Activated CD4-positive, CD25-positive, alpha-beta regulatory T cell treated with anti-CD3 and anti-CD28 coated beads, Interleukin-2, amount 50 U/mL, for 24 hours (primary cell): ENCODE measurements around the gene MOV10L1.
"Not testable (repeated sequence)": the region's sequence is repeated elsewhere in the genome, so short reads cannot be mapped to it uniquely, and the experiment has no call there.

Source experiments
- ATAC-seq, 2 donors: fragments of 150-1000 bp; cut with Tn5 transposase; one replicate each; pipeline ENCODE4 v1.10.0; 2021; ENCODE audit warnings: mild to moderate bottlenecking in 1 of 2, moderate library complexity in 1 of 2

Gene MOV10L1

DNA sequence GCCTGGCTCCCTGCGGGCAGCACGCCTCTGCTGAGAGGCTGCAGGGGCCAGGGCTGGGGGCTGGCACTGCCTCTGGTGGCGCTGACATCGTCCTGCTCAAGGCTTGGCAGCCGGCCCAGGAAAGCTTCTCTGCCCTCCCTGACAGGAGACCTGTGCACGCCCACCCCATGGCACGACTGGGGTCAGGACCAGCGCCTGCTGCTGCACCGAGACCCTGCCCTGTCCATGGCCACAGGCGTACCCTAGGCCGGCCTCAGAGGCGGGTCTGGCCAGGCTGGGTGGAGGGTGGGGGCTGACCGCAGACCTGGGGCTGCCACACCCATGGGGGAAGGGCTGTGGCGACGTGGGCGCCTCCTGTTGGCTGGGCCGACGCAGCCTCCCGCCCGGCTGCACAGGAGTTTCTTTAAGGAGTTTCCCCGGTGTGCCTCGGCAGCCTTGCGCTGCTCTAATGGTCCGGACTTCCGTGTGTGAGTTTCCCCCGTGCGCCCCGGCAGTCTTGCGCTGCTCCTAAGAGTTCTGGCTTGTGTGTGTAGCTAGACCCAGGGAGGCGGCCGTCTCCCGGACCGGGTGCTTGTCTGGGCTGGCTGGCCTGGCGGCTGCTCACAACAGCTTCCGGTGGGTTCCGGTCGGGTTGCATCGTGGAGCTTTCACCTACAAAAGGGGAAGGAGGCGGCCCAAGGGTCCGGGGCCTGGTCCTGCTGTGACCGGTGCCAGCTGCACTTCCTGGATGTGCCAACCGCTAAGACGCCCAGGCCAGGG lies 100.6 kb downstream of the MOV10L1 start:
- peak; percentile 31 to 36 for ATAC-seq

DNA sequence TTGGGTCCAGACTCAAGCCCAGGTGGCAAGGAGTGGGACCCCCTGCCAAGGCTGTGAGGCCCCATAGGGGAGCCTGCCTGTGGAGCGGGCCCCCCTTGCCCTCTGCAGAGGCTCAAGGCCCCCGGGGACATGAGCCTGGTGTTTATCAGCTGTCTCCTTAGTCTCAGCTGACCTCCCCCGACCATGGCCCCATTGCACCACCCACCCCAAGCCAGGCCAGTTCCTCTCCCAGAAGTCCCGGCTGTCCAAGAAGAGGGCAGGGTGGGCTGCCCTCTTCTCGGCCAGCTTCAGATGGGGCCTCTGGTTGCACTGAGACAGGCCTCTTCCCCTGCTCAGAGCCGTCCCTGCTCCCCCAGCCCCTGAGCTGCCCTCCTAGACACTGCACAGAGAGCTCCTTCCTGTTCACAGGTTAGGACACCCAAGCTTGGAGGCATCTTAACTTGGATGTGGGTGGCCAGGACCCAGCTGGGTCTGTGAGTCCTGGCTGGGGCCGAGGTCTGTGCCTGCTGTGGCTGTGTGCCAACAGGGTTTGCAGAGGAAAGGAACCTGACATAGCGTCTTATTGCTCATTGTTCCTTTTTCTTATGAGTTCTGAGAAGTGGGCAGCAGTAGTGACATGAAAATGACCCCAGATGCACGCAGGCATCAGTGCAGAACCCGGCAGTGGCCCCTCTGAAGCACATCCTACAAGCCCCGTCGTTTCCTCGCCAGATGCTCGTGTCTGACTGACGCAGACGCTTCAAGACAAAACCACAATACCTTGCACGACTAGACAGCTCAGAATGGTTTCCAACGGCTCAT lies 101.3 kb downstream of the MOV10L1 start:
- ATAC-seq: peak; percentile 85 to 86

DNA sequence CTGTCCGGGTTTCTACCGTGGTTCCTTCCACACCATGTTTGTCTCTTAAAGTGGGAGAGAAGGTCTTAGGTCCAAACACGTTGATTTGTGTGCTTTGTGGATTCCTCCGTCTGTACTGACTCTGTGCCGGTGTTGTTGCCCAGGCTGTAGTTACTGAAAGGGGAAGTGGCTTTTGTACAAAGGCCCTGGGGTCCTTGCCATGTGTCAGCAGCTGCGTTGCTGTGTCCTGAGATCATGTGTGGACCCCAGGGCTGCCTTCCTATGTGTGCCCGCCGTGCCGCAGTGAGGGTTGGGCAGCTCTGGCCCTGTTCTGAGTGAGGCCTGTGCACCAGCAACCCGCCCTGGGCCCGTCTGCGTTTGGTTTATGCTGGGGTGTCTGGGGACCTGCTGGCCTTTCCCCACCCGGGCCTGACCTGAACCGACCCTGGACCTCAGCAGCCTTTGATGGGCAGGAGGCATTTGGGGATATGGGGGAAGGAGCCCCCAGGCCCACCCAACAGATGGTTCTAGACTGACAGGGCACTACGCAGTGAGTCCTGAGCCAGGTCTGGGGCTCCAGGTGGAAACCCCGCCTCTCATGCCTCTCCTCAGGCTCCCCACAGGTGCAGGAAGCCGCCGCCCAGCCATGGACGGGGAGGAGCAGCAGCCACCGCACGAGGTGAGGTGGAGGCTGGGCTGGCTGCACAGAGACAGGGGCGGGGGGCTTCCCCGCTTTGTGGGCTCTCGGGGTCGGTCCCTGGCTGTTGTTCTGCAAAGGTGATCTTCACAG lies 102.8 kb downstream of the MOV10L1 start:
- ATAC-seq: no peak

DNA sequence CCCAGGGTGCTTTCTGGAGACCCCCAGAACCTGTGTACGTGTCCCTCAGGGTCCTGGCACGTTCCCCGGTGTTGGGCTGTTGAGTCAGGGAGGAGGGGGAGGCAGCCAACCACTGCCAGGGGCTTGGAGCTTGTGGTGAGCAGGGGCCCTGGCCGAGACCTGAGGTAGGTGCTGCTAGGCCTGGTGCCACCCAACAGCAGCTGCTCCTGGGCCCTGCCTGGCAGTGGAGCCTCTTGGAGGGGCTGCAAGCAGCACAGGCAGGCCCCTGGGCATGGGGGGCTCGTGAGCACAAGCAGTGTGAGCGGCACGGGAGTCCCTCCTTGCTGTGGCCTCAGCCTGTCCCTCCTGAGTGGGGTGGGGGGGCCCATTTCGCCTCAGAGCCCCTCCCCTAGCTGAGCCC lies 103.8 kb downstream of the MOV10L1 start:
- no peak for ATAC-seq

DNA sequence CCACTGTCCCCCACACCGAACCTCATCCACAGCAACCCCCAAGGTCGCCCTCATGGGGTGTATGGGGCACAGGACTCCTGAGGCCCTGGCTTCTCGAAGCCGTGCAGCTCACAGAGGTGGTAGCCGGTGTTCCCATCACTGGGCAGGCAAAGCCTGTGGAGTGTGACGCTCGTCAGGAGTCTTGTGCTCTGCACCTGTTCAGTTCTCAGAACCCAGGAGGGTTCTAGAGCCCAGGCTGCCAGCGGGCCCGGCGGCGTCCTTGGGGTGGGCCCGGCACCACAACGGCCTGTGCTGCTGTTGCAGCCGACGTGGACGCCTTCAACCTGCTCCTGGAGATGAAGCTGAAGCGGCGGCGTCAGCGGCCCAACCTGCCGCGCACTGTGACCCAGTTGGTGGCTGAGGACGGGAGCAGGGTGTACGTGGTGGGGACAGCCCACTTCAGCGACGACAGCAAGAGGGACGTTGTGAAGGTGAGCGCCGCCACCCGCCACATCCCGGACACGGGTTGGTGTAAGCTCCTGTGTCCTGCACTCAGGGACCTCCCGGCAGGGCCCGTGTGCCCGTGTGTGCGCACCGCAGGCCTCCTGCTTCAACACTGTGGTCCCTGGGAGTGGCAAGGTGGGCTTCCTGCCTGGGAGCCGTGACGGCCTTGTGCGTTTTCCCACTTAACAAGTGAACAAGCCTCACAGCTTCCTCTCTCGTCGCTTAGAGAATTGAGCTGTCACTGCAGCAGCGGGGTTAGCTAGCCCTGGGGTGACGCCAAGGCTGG lies 104.4 kb downstream of the MOV10L1 start:
- ATAC-seq: no peak

DNA sequence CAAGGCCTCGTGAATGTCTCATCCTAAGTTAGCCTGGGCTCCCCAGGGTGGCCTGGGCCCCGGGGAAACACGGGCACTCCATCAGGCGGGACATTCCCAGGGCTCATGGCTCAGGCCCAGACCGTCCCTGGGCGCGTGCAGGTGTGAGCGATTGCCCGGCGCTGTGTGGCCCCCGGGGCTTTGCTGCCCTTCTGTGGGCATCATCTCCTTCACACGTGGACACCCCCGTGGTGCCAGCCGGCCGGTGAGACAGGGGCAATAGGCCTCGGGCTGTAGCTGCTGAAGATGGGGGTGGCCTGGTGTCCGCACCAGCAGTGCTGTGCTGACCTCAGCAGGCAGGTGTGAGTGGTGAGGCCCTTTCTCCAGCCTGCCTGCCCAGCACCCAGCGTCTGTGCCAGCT lies 106.5 kb downstream of the MOV10L1 start:
- ATAC-seq: no peak

DNA sequence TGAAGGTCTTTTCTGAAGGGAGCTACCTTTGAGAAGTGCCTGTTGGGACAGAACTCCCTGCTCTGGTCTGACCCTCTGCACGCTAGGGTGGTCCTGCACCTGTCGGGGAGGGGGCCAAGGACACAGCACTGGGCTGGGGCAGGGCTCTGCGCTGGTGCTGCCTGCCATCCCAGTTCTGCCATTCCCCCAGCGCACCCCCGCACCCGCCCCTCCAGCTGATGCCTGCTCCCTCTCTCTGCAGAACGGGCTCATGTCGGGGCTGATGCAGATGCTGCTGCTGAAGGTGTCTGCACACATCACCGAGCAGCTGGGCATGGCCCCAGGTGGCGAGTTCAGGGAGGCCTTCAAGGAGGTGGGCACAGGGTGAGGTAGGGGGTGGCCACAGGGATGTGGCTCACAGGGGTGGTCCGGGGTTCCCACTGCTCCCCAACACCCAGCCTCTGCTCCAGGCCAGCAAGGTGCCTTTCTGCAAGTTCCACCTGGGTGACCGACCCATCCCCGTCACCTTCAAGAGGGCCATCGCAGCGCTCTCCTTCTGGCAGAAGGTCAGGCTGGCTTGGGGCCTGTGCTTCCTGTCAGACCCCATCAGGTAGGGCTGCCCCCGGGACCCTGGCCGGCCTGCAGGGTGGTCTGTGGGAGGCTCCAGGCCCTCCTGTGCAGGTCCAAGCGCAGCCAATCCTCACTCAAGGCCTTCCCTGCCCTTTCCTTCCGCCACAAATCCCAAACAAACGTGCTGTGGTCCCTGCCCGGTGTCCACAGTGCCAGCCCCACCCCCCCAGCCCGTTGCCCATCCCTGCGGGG lies 107.4 kb downstream of the MOV10L1 start:
- ATAC-seq: no peak

DNA sequence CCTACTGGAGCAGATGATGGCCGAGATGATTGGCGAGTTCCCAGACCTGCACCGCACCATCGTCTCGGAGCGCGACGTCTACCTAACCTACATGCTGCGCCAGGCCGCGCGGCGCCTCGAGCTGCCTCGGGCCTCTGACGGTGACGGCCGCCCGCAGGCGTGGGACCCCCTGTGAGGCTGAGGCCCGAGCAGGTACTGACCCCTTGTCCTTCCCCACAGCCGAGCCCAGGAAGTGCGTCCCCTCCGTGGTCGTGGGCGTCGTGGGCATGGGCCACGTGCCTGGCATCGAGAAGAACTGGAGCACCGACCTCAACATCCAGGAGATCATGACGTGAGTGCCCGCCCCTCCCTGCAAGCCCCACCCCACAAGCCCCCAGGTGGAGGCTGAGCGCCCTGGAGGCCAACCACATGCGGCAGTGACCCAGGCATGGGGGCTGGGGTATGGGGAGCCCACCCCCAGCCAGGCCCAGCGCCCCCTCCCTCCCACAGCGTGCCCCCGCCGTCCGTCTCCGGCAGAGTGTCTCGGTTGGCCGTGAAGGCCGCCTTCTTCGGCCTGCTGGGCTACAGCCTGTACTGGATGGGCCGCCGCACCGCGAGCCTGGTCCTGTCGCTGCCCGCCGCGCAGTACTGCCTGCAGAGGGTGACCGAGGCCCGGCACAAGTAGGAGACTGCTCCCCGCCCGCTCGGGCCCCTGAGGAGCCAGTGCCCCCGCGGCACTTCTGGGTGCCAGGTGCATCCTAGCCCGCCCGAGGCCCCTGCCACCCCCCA lies 108.2 kb downstream of the MOV10L1 start:
- ATAC-seq: no peak

DNA sequence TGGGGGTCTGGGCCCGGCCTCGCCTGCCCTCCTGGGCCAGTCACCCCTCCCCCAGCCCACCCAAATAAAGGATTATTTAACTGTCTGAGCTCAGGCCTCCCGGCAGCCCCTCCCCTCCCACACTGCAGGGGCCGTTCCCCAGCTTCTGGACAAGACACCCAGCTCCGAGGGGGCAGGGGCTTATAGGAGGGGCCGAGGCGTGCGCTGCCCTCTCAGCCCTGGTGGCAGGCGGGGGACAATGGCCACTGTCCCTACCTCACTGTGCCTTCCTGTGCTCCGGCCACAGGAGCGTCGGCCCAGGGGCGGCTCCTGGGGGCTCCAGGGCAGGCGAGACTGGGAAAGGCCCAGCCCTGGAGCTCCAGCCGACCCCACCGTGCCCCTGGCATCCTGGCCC lies 108.8 kb downstream of the MOV10L1 start:
- no peak for ATAC-seq

DNA sequence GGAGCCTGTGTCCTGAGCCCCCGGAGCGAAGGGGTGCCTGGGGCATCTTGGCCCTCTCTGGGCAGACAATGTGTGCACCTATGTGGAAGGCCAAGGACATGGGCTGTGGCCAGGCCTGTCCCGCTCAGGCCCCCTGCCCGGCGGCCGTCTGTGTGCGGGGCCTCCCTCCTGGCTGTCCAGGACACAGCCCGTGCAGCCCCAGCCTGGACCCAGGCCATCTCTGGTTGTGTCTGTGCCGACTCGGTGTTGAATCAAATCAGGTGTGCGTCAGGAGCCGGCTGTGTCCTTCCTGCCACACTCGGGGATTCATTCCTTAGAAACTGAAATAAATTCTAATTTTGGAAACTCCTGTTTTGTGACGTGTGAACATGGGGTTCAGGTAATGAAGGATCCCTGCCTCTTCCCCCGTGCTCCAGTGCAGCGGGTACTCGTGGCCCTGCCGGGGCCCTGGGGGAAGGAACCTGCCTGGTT lies 109.5 kb downstream of the MOV10L1 start:
- ATAC-seq: no peak

DNA sequence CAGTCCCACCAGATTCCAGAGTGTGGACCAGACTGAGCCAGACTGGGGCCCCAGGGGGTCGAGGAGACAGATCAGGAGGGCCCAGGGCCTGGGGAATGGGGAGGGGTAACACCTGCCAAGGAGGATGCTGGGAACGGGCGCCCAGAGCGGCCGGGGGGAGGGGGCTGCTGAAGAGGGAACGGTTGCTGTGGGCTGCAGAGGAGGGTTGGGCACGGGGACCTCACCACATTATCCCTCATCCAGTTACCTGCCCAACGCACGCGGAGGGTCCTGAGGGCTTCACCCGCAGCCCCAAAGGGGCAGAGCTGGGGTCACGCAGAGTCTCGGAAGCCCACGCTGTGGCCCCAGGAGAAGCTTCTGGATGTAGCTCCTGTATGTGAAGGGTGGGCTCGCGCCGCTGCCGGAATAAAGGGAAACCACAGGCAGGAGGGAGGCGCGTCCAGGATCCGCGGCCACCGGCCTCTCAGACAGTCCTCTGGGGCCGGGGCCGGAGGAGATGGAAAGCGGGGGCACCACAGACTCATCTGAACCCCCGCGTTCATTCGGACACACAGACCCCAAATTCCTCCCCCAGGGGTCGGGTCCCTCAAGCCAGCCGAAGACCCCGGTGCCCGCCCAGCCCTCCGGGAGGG lies 110.1 kb downstream of the MOV10L1 start:
- ATAC-seq: no peak

DNA sequence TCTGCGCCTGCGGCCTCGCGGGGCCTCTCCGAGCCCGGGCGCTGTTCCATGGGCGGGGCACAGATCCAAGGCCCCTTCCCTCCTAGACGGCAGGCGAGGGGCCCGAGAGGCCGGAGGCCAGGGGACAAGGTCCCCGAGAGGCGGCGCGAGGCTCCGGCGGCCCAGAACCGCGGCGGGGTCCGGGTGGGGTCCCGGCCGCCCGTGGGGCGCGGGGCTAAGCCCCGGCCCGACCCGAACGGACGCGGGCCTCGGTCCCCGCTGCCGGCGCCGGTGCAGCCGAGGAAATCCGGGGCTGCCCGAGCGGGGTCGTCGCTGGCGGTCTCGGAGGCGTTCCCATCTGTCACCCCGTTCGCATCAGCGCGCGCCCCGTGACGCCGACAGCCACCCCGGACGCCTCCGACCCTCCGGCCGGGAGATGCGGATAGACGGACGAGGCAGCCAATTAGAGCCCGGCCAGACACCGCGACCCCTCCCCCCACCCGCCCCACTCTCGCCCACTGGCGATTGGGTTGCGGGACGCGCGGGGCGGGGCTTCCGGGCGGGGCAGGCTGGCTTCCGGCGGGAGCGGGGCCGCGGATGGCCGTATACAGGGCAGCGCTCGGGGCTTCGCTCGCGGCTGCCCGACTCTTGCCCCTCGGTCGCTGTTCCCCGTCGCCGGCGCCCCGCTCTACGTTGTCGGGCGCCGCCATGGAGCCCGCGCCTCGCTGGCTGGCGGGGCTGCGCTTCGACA lies 110.8 kb downstream of the MOV10L1 start, which contains the start of gene SELENOO:
Gene SELENOO, plus strand, starts transcription at position 551 of the 730 bp plus-strand sequence. Its CDS starts 26 bp downstream, at position 577.
- ATAC-seq: peak; percentile 91 to 93

DNA sequence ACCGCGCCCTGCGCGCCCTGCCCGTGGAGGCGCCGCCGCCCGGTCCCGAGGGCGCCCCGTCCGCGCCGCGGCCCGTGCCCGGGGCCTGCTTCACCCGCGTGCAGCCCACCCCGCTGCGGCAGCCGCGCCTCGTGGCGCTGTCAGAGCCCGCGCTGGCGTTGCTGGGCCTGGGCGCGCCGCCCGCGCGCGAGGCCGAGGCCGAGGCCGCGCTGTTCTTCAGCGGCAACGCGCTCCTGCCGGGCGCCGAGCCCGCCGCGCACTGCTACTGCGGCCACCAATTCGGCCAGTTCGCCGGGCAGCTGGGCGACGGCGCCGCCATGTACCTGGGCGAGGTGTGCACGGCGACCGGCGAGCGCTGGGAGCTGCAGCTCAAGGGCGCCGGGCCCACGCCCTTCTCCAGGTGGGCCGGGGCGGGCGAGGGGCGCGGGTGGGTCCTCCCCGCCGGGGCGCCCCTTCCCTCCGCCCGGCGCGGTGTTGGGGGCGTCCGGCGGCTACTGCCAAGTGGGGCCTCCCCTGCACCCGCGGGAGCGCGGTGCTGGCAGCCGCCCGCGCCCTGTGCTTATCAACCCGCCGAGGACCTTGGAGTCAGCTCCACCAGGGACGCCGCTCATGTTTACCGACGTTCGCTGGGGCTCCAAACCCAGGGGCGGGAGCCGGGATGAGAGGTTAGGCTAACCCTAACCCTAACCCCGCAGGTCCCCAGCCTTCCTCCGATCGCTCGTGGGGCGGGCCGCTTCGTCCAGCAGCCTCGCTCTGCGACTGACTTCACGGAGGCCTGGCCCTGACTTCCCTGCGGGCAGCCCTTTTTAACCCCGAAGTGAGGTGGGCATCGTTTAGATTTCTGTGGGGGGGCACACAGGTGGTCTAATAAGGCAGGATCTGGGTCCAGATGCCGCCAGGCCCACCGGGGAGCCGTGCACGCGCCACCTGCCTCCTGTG lies 111.7 kb downstream of the MOV10L1 start:
- ATAC-seq: peak; percentile 25 to 30

DNA sequence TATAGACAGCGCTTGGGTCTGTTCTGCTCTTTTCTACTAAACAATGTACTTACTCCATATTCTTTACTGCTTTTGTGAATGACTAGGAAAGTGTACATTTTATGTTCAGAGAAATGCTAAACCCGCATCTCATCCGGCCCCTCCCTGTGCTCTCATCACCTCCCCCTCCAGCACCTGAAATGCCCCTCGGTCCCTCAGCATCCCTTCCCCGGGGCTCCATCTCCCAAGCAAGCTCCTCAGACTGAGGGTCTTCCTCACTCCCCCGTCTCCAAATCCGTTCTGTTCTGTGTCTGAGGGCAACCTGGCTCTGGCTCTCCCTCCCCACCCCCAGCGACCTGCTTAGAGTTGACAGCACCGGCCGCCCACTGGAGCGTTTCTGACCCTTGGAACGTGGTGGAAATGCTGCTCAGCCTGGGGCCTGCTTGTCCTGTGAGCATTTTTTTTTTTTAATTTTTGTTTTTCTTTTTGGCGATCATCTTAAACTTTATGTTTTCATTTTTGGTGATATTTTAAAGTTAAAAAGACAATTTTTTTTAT lies 112.4 kb downstream of the MOV10L1 start:
- no peak for ATAC-seq

DNA sequence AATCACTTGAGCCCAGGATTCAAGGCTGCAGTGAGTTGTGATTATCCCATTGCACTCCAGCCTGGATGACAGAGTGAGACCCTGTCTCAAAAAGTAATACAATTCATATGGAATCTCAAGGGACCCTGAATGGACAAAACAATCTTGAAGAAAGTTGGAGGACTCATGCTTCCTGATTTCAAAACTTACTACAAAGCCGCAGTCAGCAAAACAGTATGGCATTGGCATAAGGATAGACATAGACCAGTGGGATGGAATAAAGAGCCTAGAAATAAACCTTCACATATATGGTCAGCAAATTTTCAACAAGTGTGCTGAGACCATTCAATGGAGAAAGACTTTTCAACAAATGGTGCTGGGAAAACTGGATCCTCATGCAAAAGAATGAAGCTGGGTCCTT lies 113.5 kb downstream of the MOV10L1 start:
- no peak for ATAC-seq

DNA sequence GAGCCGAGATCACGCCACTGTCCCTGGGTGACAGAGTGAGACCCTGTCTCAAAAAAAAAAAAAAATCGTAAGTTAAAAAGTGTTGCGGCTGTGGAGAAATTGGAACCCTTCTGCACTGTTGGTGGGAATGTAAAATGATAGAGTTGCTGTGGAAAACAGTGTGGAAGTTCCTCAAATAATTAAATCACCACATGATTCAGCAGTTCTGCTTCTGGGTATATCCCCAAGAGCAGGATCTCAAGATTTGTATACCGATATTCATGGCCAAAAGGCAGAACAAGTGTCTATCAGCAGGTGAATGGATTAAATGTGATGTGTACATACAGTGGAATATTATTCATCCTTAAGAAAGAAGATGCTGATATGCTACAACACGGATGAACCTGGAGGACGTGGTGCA lies 114.8 kb downstream of the MOV10L1 start:
- no peak for ATAC-seq

DNA sequence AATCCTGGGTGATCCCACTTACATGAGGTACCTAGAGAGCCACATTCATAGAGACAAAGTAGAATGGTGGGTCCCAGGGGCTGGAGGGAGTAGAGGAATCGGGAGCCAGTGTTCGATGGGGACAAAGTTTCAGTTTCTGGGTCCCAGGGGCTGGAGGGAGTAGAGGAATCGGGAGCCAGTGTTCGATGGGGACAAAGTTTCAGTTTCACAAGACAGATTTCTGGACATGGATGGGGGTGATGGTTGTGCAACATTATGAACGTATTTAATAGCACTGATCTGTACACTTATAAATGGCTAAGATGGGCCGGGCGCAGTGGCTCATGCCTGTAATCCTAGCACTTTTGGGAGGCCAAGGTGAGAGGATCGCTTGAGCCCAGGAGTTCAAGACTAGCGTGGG lies 115.2 kb downstream of the MOV10L1 start:
- not testable (repeated sequence) for ATAC-seq
